ENCODE measurements around the gene RAE1.

GRCh38 chr20:57426831-57427230, 75.8 kb downstream of the RAE1 start:
- no peak for TF ChIP-seq EZH2 (IDR thresholded peaks at IDR 0.05; ENCODE audit: low read length, unreplicated experiment)
- TF ChIP-seq, protein P1, sequence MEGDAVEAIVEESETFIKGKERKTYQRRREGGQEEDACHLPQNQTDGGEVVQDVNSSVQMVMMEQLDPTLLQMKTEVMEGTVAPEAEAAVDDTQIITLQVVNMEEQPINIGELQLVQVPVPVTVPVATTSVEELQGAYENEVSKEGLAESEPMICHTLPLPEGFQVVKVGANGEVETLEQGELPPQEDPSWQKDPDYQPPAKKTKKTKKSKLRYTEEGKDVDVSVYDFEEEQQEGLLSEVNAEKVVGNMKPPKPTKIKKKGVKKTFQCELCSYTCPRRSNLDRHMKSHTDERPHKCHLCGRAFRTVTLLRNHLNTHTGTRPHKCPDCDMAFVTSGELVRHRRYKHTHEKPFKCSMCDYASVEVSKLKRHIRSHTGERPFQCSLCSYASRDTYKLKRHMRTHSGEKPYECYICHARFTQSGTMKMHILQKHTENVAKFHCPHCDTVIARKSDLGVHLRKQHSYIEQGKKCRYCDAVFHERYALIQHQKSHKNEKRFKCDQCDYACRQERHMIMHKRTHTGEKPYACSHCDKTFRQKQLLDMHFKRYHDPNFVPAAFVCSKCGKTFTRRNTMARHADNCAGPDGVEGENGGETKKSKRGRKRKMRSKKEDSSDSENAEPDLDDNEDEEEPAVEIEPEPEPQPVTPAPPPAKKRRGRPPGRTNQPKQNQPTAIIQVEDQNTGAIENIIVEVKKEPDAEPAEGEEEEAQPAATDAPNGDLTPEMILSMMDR (conservative IDR thresholded peaks at IDR 0.05; ENCODE audit: low read depth, low read length) = no peak
- TF ChIP-seq EZH2phosphoT487 (IDR thresholded peaks at IDR 0.05; ENCODE audit: borderline replicate concordance, low read length) = no peak

Measured in PC-3 (cell line).